NCI-H2196 (cell line): ENCODE data around the gene AURKB.
A peak's percentile ranks its signal among the peaks of the same experiment; 100 is the strongest.
"Not testable (repeated sequence)": the region's sequence is repeated elsewhere in the genome, so short reads cannot be mapped to it uniquely, and the experiment has no call there.

Experiments used
- DNase-seq: peaks from one replicate; lab custom pipeline; 2025; ENCODE audit not compliant: unreplicated experiment; lab: John Stamatoyannopoulos, UW

The AURKB gene

DNA sequence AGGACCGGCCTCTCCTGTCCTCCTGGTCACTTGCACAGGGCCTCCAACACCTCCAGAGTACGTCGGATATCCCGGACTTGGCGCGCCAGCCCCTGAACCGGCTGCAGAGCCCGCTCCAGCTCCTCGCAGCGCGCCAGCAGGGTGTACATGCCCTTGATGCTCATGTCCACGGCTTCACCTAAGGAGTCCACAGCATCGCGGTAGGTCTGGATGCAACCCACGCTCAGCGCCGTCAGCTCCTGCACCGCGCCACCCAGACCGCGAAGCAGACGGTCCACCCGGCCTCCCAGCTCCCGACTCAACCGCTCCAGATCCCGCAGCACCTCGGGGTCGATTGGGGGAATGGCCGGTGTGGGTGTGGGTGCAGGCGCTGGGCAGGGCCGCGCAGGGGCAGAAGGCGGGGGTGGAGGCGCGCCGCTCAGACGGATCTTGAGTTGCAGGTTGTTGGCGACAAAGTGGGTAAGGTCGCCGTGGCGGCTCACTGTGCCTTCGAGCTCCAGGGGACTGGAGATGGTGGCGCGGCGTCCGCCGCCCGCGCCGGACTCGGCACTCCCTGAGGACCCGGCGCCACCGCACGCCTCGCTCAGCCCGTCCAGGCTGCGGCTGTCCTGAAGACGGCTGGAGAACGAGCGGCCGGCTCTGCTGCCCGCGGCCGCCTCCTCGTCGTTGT, 21.2 kb downstream of the AURKB start:
- DNase-seq, result no peak

DNA sequence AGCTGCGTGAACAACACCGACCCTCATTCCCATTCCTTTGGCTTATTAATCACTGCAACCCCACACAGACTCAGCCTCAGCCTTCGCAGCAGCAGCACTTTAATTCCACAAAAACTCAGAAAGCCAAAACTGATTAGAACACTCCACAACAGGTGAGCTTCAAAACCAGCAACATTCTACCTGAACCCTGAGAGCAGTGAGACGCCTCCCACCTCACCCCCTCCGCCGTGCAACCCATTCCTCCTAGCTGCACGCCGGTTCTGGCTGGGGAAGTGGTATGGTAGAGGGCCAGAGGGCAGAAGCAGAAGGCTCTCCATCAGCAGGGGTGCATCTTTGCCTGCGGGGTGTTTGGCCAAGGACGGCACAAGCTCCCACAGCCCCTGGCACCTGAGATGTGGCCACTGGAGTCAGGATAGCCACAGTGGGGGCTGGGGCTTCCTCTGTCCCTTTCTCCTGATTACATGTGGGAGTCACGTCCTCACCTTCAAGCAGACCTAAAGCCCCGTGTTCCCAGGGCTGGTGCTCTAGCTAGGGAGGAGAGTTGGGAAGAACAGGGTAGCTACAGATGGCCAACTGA, 22.0 kb downstream of the AURKB start:
- no peak for DNase-seq

DNA sequence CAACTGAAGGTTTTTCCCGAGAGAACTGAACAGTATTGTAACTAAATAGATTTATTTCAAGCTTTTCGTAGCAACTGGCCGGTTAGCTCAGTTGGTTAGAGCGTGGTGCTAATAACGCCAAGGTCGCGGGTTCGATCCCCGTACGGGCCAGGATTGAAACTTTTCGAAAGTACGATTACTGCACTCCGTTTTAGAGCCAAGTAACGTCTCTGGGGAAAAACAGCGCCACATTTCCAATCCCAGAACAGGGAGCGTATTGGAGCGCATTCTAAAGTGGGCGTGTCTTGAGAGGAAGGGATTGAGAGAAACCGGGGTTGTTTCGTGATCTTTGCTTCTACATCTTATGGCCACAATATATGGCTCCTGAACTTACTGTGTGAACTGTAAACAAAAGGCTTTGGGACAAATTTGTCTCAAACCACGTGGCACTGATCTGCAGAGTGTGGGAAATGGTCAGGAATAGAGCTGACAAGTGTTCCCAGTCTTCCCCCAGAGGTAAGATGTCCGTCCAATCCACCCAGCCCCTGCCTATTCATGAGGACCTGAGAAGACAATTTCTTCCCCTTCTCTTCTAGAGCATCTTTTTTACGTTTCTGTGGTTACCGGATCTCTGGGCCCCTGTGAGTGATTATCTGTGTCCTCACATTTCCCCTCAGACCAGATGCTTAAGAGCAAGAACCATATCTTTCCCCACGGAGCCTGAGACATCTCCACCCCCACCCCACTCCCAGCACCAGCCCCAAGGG, 22.7 kb downstream of the AURKB start:
- DNase-seq, result peak; percentile 86

DNA sequence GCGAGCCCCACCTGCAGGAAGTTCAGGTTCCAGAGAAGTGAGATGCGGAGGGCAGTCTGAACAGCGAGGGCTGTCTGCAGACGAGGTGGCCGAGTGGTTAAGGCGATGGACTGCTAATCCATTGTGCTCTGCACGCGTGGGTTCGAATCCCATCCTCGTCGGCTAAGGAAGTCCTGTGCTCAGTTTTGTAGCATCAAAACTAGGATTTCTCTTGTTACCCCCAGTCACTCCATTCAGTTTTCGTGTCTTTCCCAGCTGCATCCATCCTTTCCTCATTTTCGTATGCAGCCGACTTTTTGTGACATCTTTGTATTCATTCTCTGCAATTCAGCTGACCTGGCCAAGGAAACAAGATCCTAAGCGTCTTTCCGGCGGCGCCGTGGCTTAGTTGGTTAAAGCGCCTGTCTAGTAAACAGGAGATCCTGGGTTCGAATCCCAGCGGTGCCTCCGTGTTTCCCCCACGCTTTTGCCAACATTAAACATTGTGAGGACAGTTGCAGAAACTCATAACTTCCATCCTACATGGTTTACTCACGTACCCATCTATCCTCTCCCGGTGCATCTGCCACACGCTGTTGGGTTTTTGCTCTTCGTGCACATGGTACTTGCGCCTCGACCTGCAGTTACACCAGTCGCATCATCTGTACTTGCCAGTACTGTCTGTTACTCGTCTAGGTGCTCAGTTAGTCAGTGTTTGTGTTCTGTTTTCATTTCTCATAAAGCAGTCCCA, 23.4 kb downstream of the AURKB start:
- DNase-seq, result peak; percentile 69

DNA sequence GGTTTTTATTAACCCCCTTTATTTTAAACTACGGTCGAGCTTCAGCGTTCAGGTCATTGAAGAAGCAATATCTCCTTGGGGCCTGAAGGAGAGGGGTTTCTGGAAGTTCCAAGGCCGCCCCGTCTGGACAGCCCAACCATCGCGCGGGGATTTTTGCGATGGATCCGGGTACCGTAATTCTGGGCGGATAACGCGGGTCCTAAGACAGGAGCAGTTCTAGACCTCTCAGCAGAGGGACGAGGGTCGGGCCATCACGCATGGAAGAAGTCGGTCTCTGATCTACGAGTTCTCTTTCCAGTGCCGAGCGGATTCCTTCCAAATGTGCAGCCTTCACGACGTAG, 24.0 kb downstream of the AURKB start:
- no peak for DNase-seq

DNA sequence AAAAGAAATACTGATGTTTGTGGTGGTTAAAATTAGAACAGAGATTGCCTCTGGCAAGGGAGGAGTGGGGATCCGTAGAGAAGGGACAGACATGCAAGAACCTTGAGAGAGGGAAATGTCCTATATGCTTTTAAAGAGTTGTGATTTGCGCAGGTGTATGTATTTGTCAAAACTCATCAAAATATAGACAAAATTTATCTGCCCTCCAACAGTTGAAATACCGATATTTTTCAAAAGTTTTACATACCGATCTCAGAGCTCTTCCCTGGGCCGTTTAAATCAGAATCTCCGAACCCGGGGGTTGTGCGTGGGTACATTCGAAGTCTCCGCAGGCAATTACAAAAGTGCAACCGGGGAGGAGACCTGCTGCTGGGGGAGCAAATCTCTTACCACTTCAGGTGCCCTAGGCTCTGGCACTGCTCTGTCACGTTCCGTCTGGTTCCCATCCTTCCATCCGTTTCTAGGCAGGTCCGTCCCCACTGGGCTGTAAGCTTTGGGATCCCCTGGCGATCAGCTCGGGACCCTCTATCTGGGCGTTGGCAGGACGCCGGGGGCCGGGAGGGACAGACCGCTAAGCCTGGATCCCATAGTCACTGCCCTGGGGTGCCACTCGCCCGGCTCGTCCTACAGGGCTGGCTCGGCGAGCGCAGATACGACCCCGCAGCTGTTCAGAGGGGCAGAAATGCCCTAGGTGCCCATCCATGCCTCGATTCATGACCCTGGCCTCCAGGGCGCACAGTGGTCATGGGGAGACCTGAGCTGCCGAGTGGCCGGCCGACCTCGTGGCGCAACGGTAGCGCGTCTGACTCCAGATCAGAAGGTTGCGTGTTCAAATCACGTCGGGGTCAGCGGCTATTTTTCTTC, 24.6 kb downstream of the AURKB start:
- peak; percentile 56 for DNase-seq

DNA sequence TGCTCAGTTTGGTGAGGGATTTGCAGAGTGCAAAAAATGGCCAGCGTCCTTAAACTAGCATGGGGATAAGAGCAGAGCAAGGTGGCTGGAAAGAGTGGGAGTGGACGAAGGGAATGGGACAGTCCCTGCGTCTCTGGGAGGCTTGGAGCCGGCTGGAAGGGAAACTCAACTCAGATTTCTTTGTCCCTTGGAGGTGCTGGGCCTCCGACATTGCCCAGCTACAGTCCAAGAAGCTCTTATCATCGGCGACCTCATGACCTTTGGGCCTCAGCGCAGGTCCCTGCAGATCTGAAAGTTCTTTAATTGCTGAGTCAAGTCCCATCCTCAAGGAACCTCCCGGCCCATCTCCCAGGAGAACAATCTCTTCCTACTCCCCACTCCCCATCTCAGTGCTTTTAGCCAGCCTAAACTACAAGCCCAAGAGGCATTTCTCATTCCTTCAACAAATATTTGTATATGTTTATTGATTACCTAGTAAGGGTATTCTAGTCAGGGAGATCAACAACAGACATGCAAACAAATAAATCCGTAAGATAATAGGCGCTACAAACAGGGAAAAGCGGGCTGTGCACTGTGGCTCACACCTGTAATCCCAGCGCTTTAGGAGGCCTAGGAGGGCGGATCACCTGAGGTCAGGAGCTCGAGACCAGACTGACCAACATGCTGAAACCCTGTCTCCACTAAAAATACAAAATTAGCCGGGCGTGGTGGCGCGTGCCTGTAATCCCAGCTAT, 33.2 kb downstream of the AURKB start:
- no peak for DNase-seq

DNA sequence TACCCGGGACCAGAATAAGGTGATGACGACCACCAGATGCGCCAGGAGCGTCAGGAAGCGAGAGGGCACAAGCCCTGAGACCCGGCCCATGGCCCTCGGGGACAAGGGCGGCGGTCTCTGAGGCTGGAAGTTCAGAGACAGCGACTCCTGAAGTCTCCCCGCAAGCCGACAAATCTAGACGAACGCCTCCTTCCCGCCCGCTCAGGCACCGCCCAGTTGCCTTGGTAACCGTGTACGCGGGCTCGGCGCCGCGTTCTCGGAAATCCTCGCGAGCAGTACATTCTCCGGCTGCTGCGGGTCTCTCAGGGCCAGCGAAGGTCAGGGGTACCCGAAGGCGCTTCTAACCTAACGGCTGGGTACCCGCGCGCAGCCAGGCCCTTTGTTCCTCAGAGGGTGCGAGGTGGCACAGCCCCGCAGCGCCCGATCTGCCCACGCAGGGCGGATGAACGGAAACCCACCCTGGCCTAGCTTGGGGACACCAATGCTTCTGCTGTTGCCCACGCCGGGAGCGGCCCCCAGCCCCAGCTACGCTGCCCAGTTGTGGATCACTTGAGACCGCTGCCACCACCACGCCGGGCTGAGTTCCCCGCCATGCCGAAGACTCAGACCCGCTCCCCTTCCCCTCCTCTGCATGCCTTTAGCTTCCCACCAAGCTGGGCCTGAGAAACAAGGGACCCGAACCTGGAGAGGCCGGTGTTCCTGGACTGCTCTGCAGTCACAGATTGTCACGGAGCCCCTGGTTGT, 34.0 kb downstream of the AURKB start, which contains the start of gene TMEM107:
Gene TMEM107 (minus strand): TSS at position 184 of the 744 bp plus-strand sequence. CDS start 94 bp downstream, at position 90.
- DNase-seq, result peak; percentile 81

DNA sequence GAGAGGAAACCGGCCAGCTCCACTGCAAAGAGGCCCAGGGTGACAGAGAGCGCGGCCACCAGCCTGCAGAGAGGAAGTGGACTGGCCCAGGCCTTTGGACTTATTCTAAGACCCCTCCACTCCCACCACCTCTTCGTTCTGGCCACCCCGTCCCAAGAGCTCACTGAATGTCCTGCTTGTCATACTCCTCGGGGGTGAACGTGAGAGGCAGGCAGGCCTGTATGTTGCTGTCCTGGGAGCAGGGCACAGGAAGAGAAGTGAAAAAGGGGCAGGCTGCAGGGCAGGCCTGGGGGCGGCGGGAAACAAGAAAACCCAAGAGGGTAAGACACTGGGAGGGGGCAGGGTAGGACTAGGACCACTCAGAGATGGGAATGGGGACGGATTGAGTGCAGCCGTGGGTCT, 34.6 kb downstream of the AURKB start:
- no peak for DNase-seq

DNA sequence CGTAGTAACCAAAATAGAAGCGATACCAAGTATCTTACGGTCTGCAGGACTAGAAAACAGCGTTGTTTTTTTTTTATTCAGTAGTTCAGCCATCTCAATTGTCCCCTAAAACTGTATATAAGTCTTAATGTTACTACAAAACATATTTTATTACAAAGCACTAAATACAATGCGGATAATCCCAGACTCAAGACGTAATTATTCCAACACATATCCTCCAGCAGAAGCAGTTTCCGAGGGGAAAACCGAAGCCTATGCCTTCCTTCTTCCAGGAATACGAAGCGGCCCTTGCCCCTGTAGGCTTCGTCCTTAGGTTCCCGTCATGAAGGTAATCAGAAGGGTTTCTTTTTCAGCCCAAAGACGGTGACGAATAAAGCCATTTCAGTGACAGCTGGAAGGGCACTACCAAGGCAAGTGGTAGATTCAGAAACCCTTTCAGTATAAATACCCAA, 36.5 kb downstream of the AURKB start:
- no peak for DNase-seq

DNA sequence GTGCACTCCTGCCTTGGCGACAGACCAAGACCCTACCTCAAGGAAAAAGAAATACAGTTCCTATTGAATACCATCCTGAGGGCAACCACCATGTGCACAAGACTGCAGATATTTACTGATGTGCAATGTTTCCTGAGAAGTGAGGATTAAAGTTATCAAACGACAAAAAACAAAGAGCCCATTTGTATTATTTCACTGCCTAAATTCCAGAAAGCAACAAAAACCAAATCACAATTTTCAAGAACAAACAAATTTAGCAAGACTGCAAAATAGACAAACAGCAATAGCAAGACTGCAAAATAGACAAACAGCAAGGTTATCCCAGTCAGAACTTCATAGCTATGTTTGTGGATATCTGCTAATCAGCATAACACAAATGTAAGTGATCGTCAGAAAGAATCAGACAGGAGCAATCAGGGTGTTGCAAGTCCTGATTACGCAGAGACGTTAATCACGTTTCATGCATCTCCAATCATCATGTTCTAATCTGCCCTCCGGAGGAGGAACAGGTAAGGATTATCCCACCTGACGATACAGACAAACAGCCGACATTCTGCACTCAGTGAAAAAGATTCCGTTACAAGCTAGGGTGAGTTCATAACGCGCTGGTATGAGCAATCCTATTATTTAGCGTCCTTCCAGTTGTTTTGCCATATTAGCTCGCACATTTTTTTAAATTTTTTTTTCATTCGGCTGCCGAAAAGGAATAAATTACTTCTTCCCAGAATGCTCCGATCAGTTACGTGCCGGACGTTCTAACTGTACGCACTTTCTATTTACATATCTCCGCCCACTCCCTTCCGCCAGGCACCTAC, 37.1 kb downstream of the AURKB start:
- DNase-seq, result peak; percentile 78

DNA sequence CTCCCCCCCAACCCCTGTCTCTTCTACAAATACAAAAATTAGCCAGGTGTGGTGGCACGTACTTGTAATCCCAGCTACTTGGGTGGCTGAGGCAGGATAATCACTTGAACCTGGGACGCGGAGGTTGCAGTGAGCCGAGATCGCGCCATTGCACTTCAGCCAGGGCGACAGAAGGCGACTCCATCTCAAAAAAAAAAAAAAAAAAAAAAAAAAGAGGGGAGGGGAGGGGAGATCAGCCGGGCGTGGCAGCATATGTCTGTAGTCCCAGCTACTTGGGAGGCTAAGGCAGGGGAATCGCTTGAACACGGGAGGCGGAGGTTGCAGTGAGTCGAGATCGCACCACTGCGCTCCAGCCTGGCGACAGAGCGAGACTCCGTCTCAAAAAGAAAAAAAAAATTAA, 40.2 kb downstream of the AURKB start:
- not testable (repeated sequence) for DNase-seq

DNA sequence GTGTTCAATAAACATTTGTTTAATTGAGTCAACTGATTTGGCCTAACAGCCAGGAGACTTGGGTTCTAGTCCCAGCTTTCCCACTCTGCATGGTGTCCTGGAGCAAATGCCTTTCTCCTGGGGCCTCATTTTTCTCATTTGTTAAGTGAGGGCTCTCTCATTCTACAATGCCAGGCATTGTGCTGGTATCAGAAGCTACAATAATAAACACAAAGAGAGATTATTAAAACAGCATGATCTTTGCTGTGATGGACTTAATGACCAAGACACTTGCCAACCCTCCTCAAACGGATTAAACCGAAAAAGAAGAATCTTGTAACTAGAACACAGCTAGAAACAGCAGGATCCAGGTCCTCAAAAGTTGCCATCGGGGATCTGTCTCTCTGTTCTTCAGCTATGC, 42.8 kb downstream of the AURKB start:
- no peak for DNase-seq

DNA sequence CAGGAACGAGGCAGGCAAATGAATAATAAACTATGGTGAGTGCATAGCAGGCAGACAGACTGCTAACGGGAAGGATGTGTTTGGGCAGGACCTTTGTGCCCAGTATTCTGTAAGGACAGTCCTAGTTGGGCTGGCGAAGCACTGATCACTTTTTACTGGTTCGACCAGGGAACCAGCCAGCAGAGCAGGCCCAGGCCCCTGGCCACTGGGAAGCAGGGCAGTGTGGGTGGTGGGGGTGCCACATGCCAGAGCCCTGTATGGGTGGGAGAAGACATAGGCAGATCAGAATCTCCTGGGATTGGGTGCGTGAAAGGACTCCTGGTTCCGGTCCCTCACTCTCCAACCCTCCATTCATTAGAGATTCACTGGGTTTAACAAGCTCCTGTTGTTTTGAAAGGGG, 43.6 kb downstream of the AURKB start:
- no peak for DNase-seq

DNA sequence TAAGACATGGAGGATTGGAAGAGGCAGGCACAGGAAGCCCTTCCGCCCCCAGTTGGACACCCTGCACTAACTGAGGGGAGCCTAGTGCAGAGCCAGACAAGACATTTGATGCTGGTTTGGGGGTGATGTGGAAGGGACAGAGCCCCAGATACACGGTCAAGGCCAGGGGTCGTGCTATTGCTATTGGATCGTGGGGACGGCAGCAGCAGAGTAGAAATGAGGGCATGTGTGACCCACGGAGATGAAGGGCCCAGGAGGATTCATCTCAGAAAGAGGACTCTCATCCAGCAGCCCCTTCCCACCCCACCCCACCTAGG, 45.6 kb downstream of the AURKB start:
- no peak for DNase-seq

DNA sequence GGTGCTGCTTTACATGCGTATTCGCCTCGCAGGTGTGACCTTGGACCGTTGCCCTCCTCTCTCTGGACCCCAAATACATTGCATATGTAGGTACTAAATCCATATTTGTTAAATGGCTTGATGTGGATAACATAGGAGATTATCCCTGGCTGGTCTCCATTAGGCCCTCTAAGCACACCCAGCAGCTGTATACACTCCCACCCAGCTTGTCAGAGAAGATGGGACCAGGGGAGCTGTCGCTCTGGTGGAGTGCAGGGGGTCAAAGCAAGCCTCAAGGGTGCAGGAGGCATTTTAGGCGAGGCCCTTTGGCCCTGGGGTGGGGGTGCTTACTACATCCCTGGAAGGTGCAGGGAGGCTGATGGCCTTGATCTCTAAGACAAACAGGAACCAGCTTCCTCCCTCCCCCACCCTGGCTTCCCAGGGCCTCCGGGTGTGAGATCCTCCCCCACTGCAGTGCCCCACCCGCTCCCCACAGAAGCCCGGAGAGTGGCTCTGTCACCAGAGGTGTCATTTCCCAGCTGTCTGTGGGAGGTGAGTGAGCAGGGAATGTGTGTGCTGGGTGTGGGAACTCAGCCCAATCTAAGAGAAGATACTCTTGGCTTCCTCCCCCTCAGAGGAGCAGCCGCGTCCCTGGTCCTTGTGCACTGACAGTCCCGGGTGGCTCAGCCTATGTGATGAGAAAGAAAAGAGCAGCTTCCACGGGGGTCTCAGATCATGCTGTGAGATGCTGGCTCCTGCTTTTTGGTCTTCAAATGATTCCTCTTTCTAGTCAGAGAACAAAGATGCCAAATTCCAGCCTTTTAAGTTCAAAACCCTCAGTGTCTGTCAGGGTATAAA, 46.2 kb downstream of the AURKB start:
- no peak for DNase-seq
